GM21529 (cell line): ENCODE data around the gene ARSG.

Source experiments
- ATAC-seq: cut with Tn5 transposase; IDR thresholded peaks from one replicate; pipeline ENCODE4 v1.9.1; 2021; ENCODE audit not compliant: unreplicated experiment

The ARSG gene

GRCh38 chr17:68445671-68446070 is 154.4 kb downstream of the ARSG start:
- no peak for ATAC-seq

GRCh38 chr17:68446626-68447041 is 155.3 kb downstream of the ARSG start:
- no peak for ATAC-seq

GRCh38 chr17:68449021-68449739 is 157.9 kb downstream of the ARSG start:
- no peak for ATAC-seq

- ATAC-seq = no peak
Observed at GRCh38 chr17:68450391-68450790, 159.1 kb downstream of the ARSG start.

GRCh38 chr17:68450801-68451200 is 159.5 kb downstream of the ARSG start:
- ATAC-seq = no peak

- no peak for ATAC-seq
Observed at GRCh38 chr17:68451670-68452354, 160.5 kb downstream of the ARSG start.

GRCh38 chr17:68452724-68453290 is 161.5 kb downstream of the ARSG start:
- ATAC-seq = no peak

GRCh38 chr17:68453991-68454665 is 162.8 kb downstream of the ARSG start:
- ATAC-seq = no peak

GRCh38 chr17:68455901-68456338 is 164.6 kb downstream of the ARSG start:
- no peak for ATAC-seq

GRCh38 chr17:68456339-68457167 is 165.3 kb downstream of the ARSG start:
- ATAC-seq = no peak

- peak; percentile 27 for ATAC-seq
Observed at GRCh38 chr17:68457168-68457538, 165.9 kb downstream of the ARSG start, which contains the start of gene WIPI1. Gene WIPI1, minus strand, starts transcription at chr17:68457496. Its CDS starts 75 bp downstream, at chr17:68457421.

- ATAC-seq = peak; percentile 66
Observed at GRCh38 chr17:68457539-68458259, 166.4 kb downstream of the ARSG start.

- peak; percentile 20 for ATAC-seq
Observed at GRCh38 chr17:68458260-68459036, 167.2 kb downstream of the ARSG start.

- peak; percentile 27 for ATAC-seq
Observed at GRCh38 chr17:68459037-68459639, 167.8 kb downstream of the ARSG start.

GRCh38 chr17:68460146-68460545 is 168.9 kb downstream of the ARSG start:
- ATAC-seq = no peak

- no peak for ATAC-seq
Observed at GRCh38 chr17:68460715-68461114, 169.4 kb downstream of the ARSG start.

- no peak for ATAC-seq
Observed at GRCh38 chr17:68461122-68461539, 169.8 kb downstream of the ARSG start.

- ATAC-seq = no peak
Observed at GRCh38 chr17:68461589-68461988, 170.3 kb downstream of the ARSG start.
